ENCODE results near the gene DENND6B. TPM values are rescaled to one million over a fixed set of nuclear protein-coding genes. Genes with fewer than 3 reads are reported as not detected.
A peak's percentile ranks its signal among the peaks of the same experiment; 100 is the strongest.

DENND6B gene
- total RNA-seq, 6 experiments from 2014 or later, result 1.4 to 2.5 (median 1.9) TPM

- no peak overlapping the region for H3K4me3 Mint-ChIP-seq
- DNase-seq, result no peak
- peaks cover 6% of the 10 kb centered on the region; the same call in 1 of the 2 replicates for H3K27me3 Mint-ChIP-seq (ENCODE audit: insufficient read depth)
- peaks cover 9% of the 10 kb centered on the region; the same call in 1 of the 2 replicates for H3K36me3 Mint-ChIP-seq (ENCODE audit: low read depth)
- no peaks in the 10 kb centered on the region for H3K9me3 Mint-ChIP-seq
- TF ChIP-seq CTCF (IDR thresholded peaks at IDR 0.05), result no peak
- peaks cover 48% of the 10 kb centered on the region for H3K4me1 Mint-ChIP-seq (ENCODE audit: low read depth)
- H3K27ac Mint-ChIP-seq, result peak overlapping the region; percentile 63; the same call in 1 of the 2 replicates
Observed at GRCh38 chr22:50296658-50297490, 29.9 kb downstream of the DENND6B start.

- Mint-ChIP-seq H3K27me3 (ENCODE audit: insufficient read depth) (peaks cover 6% of the 10 kb centered on the region; the same call in 1 of the 2 replicates), H3K9me3 (no peaks in the 10 kb centered on the region), H3K4me1 (ENCODE audit: low read depth) (peaks cover 38% of the 10 kb centered on the region), H3K4me3 (no peak overlapping the region; the same call in 1 of the 2 replicates), H3K36me3 (ENCODE audit: low read depth) (peaks cover 9% of the 10 kb centered on the region; the same call in 1 of the 2 replicates), H3K27ac (peak overlapping the region; percentile 72)
- no peak for TF ChIP-seq CTCF (IDR thresholded peaks at IDR 0.05)
- DNase-seq, result no peak
Observed at GRCh38 chr22:50294319-50294656, 32.5 kb downstream of the DENND6B start.

GRCh38 chr22:50293441-50294318 lies 33.1 kb downstream of the DENND6B start:
- H3K36me3 Mint-ChIP-seq (ENCODE audit: low read depth), result peaks cover 9% of the 10 kb centered on the region; the same call in 1 of the 2 replicates
- H3K27me3 Mint-ChIP-seq (ENCODE audit: insufficient read depth), result peaks cover 6% of the 10 kb centered on the region; the same call in 1 of the 2 replicates
- peak; percentile 71 for DNase-seq
- TF ChIP-seq CTCF (IDR thresholded peaks at IDR 0.05), result no peak
- H3K4me3 Mint-ChIP-seq, result no peak overlapping the region
- peaks cover 38% of the 10 kb centered on the region for H3K4me1 Mint-ChIP-seq (ENCODE audit: low read depth)
- no peaks in the 10 kb centered on the region for H3K9me3 Mint-ChIP-seq
- peak overlapping the region; percentile 72 for H3K27ac Mint-ChIP-seq

GRCh38 chr22:50292643-50293440 lies 34.0 kb downstream of the DENND6B start:
- Mint-ChIP-seq H3K27ac (peak overlapping the region; percentile 76), H3K4me3 (peak overlapping the region; percentile 80), H3K27me3 (ENCODE audit: insufficient read depth) (peaks cover 8% of the 10 kb centered on the region), H3K4me1 (ENCODE audit: low read depth) (peaks cover 34% of the 10 kb centered on the region), H3K36me3 (ENCODE audit: low read depth) (peaks cover 9% of the 10 kb centered on the region; the same call in 1 of the 2 replicates), H3K9me3 (no peaks in the 10 kb centered on the region)
- TF ChIP-seq CTCF (IDR thresholded peaks at IDR 0.05), result no peak
- DNase-seq, result no peak

Data from HFFc6 (cell line).